LHCN-M2 (cell line): Measurements from ENCODE around the gene RAB43. TPM values are rescaled to one million over a fixed set of nuclear protein-coding genes. Genes with fewer than 3 reads are reported as not detected.
"Not testable (repeated sequence)": the region's sequence is repeated elsewhere in the genome, so short reads cannot be mapped to it uniquely, and the experiment has no call there.

ENCODE experiments used
- DNase-seq: peaks from one replicate; pipeline ENCODE4 v3.0.0-alpha.2; 2012; ENCODE audit warnings: low read depth
- polyA plus RNA-seq: library from polyadenylated mRNA; unstranded; fragments of >200 nt; gene quantifications from one replicate; pipeline ENCODE4 v1.2.1, GENCODE V29; 2012; ENCODE audit warnings: missing spikeins
- total RNA-seq: library from RNA; depleted of rRNA; stranded (reverse); fragments of >200 nt; gene quantifications from 2 replicates; pipeline ENCODE4 v1.2.3, GENCODE V29; 2014; rRNA removed

The RAB43 gene
- 16.3 and 21.5 TPM in 2 replicates for total RNA-seq
- 12.5 TPM for polyA plus RNA-seq

DNA sequence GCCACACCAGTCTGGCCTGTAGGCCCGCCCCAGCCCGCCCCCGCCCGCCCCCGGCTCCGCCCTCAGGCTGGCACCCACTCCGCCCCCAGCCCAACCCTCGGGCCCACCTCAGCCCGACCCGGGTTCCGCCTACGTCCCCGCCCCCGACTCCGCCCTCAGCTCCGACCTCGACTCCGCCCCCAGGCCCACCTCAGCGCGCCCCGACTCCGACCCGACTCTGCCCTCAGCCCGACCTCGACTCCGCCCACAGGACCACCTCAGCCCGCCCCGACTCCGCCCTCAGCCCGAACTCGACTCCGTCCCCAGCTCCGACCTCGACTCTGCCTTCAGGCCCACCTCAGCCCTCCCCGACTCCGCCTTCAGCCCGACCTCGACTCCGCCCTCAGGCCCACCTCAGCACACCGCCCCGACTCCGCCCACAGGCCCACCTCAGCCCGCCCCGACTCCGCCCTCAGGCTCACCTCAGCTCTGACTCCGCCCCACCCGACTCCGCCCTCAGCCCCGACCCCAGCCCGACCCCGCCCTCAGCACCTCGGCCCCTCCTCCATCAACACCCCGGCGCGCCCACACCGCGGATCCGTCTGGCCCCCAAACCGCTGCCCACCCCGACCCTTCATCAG is at the start of gene RAB43:
Gene RAB43, minus strand, starts transcription at position 13 of the 620 bp plus-strand sequence. CDS start 315 bp downstream, outside the sequence.
- DNase-seq: peak; percentile 69

DNA sequence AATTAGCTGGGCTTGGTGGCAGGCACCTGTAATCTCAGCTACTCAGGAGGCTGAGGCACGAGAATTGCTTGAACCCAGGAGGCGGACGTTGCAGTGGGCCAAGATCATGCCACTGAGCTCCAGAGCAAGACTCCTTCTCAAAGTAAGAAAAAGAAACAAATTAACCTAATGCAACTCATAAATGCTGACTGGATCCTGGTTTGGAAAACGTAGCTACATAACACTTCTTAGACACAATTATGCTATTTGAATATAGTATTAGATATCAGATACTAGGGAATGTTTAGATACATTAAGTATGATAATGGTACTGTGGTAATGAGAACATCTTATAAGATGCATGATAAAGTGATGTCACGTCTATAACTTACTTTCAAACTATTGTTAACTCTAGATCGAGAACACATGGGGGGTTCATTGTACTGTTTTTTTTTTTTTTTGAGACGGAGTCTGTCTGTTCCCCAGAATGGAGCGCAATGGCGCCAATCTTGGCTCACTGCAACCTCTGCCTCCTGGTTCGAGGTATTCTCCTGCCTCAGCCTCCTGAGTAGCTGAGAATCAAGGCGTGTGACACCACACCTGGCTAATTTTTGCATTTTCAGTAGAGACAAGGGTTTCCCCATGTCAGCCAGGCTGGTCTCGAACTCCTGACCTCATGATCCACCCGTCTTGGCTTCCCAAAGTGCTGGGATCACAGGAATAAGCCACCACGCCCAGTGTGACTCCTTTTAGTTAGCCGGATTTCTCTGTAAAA is 45.2 kb upstream of the RAB43 start:
- DNase-seq: no peak

DNA sequence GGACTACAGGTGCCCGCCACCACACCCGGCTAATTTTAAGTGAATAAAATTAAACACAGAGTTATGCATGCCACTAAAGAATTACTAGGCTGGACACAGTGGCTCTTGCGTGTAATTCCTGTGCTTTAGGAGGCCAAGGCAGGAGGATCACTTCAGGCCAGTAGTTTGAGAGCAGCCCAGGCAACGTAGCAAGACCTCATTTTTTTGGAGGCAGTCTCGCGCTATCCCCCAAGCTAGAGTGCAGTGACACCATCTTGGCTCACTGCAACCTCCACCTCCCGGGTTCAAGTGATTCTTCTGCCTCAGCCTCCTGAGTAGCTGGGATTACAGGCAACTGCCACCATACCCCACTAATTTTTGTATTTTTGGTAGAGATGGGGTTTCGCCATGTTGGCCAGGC is 44.0 kb upstream of the RAB43 start:
- DNase-seq: not testable (repeated sequence)

DNA sequence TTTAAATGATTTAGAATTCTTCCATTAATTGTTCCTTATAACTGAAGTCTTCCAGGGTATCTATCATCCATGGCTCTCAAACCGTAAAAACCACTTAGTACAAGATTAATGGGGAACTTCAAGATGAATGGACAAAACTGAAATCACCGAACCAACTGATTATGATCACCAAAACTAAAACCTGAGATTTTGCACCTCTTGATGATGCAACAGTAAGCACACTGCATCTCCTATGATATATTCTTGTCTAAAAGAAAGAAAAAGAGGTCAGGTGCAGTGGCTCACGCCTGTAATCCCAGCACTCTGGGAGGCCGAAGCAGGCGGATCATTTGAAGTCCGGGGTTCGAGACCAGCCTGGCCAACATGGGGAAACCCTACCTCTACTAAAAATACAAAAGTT is 42.9 kb upstream of the RAB43 start:
- DNase-seq: no peak

DNA sequence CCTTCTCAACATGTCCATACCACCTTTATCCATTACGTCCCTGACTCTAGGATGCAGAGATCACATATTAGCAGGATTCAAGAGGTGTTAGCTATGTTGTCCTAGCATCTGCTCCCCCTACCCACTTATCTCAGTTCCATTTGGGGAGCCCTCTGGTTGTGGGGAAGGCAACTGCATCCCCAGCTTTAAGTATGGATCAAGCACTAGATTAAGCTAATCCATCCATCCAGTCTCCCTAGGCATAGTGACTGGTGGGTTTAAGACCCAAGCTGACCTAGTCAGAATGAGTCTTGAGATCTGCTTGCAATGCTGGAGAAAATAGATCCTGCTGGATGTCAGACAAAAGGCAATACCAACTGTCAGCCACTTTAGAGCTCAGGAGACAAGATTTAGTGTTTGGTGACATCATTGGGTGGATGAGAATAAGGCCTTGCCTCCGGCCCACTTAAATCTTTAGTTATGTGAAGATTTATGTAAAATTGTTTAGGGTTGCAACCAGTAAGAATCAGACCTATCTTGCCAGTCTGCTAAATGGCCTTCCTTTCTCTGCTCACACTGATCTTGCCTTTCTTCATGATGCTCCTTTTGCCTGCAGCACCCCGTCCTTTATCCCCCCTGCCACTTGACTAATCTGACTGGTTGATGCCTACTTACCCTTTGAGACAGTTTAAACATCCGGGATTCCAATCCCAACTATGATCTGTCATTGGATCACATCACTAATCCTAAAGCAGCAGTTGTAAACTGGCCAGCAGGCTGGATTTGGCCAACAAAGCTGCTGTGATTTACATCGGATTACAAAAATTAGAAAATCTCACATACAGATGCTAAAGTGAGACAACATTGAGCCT is 41.4 kb upstream of the RAB43 start:
- DNase-seq: no peak

DNA sequence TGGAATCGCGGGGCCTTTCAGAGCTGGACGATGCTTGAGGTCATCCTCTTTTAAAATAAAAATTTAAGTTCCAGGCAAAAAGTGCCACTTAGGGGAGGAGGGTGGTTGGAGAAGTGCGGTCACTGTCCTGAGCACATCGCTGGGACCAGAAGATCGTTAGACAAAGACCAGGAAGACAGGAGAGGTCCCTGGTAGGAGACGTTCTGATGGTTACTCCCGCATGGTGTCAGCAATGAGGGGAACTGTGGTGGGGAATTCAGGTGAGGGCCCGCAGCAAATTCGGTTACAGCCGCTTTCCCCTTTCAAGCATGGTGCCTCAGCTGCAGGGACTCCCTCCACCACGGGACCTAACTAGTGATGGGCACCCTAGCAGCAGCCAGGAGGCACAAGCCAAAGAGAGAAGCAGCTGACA is 40.3 kb upstream of the RAB43 start:
- DNase-seq: peak; percentile 31

DNA sequence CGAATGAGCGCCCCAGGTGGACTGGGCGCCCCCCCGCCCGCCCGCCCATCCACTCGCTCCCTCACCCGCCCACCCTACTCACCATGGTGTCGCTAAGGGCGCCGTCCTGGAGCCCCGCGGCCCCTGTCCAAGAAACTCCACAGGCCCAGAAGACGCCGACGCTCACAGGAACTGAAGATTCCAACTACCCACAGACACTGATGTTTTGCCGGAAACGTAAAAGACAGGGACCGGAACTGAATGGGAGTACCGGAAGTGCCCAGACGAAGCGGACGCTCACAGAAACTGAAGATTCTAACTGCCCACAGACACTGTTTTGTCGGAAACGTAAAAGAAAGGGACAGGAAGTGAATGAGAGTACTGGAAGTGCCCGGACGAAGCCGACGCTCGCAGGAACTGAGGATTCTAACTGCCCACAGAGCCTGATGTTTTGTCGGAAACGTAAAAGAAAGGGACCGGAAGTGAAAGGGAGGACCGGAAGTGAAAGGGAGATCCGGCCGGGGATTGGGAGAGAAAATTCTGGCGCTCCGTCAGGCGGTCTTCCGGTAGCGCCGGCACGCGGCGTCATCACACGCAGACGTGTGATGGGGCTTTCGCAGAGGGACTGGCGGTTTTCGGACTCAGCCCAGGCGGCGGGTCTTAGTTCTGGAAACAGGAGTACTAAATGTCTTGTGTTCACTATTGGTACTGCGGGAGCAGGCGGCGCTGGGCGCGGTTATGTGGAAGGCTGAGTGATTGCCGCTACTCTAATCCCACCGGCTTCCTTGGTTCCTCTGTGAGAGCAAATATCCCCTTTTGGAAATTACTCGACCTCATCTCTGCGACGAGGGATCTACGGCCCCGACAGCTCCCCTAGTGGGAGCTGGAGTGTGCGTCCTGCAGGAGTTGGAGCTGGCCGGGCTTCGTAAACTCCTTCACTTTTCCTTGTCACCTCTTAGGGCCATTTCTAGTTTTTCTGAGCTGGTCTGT is 39.6 kb upstream of the RAB43 start, which contains the start of gene ISY1:
Gene ISY1, minus strand, starts transcription at position 173 of the 969 bp plus-strand sequence. Its CDS starts 88 bp downstream, at position 85.
- DNase-seq: peak; percentile 97

DNA sequence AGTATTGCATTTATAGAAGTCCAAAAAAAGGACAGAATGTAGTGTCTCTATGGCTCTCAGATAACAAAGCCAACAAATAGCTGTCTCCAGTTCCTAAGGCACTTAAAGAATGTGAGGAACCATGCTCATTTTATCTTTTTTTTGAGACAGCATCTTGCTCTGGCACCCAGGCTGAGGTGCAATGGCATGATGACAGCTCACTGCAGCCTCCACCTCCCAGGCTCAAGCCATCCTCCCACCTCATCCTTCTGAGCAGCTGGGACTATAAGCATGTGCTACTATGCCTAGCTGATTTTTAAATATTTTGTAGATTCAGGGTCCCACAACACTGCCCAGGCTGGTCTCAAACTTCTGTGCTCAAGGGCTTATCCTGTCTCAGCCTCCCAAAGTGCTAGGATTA is 23.2 kb upstream of the RAB43 start:
- DNase-seq: no peak

DNA sequence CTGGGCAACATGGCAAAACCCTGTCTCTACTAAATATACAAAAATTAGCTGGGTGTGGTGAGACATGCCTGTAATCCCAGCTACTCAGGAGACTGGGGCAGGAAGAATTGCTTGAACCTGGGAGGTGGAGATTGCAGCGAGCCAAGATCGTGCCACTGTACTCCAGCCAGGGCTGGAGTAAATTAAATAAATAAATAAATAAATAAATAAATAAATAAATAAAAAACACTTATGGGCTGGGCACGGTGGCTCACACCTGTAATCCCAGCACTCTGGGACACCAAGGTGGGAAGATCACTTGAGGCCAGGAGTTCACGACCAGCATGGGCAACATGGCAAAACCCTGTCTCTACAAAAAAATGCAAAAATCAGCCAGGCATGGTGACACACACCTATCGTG is 19.4 kb upstream of the RAB43 start:
- not testable (repeated sequence) for DNase-seq

DNA sequence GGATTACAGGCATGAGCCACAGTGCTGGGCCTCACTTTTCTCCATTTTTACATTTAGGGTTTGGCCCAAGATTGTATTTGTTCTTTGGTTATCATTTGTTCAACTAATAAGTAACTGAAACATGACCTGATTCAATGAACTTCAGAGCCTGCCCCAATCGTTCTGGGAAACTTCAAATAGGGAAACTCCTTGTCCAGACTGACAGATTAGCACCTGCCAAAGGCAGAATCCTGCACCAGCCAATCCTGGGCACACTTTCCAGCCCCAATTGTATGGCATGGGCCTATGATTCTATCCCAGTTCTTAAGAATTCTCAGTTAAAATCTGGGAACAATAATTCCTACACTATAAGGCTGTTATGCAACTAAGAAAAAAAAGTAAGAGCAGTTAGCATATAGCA is 18.3 kb upstream of the RAB43 start:
- no peak for DNase-seq

DNA sequence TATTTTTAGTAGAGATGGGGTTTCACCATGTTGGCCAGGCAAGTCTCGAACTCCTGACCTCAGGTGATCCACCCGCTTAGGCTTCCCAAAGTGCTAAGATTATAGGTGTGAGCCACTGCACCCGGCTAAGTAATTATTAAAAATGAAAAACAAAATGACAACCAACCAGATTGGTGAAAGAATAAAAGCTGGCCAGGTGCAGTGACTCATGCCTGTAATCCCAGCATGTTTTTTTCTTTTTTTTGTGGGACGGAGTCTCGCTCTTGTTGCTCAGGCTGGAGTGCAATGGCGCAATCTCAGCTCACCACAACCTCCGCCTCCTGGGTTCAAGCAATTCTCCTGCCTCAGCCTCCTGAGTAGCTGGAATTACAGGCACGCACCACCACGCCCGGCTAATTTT is 14.7 kb upstream of the RAB43 start:
- DNase-seq: not testable (repeated sequence)

DNA sequence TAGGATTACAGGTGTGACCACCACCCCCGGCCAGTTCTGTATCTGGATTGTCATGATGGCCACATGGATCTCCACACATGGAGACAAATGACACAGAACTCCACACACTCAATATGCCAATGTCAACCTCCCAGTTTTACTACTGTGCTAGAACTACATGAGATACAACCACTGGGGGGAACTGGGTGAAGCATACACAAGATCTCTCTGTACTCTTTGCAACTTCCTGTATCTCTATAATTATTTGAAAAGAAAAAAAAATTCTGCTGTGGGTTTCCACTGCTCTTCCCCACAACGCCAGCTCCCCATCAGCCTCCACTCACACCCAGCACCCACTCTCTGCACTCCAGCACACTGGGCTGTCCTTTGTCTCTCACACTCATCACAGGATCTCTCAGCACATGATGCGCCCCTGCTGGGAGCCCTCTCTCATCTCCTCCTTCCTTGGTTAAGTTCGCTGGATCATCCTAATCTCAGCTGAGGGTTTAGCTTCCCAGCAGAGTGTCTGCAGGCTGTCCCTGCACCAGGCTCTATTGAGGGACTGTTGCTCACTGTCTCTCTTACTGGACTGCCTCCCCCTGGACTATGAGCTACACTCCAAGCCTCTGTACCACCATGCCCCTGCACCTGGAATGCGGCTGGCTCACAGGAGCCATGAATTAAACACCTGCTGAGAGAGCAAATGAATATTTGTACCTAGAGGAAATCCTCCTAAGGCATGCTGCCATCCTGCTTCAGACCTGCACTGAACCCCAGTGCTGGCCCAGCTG is 10.7 kb upstream of the RAB43 start:
- no peak for DNase-seq

DNA sequence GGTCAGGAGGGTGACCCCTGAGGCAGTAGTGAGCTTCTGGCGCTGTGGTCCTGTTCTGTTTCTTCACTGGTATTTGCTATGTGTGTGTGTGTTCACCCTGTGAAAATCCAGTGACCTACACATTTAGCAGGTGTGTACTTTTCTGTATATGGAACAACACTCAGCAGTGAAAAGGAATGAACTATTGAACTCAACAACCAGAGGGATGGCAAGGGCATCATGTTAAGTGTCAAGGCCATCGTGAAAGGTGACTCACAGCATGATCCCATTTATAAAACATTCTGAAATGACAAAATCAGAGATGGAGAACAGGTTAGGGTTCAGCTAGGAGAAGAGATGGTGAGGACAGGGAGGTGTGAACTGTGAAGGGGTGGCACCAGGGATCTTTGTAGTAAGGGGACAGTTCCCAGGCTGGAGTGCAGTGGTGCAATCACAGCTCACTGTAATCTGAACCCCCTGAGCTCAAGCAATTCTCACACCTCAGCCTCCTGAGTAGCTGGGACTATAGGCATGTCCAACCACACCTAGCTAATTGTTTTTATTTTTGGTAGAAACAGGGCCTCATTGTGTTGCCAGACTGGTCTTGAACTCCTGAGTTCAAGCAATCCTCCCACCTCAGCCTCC is 10.0 kb upstream of the RAB43 start:
- DNase-seq: no peak

DNA sequence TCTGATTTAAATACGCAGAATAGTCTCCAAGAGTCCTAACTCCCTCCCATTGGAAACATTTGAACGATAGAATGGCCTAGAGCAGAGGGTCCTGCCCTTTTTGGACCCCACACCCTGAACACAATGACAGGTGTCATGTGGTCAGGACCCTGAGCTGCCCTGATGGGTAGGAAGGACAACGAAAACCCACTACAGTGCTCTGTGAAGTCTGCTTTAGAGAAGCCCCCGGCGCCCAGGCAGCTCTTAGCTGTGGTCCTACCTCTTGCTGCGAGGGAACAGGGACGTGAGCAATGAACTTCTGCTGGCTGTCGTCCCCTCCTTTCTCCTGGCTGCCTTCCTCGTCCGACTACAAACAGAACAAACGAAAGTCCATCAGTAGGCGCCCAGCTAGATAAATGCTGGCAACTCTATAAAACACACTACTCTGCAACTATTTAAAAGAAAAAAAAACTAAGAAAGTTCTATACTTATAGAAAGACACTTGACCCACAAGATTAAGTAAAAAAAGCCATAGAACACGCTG is 8.7 kb upstream of the RAB43 start:
- no peak for DNase-seq

DNA sequence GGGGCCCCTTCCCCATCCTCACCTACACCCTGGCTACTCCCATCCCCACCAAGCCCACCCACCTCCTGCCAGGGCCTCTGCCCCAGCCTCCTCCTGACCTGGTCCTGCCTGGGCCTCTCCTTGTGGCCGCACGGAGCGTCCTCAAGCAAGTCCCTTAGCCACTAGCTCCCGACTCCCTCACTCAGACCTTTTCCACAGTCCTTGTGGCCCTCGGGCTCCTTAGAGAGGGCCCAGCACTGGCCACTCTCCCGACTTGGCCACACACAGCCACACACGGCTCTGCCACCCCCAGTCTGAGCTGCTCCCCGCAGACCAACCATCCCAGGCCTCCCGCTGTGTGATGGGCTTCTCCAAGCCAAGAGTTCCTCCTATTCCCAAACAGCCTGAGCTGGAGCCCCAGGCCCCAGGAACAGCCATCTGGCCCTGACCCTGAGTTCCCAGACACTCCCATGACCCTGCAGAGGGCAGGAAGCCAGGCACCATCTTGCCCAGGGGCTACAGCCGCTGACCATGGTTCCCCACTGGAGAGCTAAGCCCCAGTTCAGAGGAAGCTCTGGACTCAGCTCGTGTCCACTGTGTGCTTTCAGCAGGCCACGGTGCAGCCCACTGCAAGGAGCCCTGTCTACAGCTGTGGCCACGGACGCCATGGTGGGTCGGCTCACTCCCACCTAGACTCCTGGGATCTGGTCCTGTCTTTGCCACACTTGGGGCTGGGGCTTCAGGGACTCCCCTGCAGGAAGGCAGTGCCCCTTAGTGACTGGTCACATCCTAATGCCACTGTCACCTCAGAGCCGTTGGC is 7.0 kb upstream of the RAB43 start:
- DNase-seq: no peak

DNA sequence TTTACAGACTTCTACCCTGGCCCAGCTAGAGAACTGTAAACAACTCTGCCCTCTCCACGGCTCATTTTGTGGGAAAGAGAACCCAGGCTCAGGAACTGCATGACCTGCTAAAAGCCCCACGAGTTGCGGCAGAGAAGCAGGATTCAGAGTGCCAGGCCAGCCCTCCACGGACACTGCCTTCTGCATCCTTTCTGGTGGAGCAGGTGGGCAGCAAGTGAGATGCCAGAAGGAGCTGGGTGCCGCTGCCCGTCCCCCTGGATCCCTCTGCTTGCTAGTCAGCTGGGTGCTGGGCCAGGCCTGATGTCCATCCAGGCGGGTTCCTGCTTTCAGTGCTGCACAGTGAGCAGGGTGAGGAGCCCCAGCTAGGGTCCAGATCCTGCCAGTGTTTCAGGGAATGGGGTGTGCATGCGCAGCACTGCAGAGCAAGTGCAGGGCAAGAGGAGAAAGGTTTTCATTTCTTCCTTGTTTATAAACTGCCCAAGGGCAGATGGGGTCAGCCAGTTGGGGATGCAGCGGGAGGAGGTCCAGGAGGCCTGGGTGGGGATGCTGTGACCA is 5.2 kb upstream of the RAB43 start:
- DNase-seq: no peak

DNA sequence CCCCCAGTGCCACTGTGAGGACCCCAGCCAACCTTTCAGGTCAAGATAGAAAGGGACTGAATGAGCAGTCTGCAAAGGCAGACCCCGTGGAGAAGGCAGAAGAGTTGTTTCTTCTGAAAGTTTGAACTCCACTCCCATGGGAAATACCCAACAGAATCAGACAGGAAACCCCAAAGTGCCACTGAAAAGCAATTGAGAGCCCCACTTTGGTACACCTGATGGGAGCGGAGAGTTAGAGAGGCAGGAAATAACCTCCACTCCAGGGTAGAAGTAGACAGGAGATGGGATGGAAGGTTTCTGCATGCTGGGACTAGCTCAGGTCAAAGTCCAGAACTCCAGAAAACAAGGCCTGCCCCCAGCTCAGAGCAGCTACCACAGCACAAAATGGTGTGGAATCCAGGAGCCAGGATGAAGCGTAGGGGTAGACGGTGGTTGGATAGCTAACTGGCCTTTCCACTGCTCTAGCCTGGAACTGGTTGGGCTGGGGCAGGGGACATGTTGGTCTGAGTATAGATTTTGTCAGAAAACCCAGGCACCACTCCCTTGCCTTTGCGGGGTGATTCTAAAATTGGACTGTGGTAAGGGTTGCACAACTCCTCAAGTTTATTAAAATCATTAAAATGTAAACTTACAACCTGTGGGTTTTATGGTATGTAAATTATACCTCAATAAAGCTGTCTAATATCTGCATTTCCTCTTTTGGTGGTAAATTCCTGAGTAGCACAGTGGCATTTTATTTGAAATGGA is 1.9 kb upstream of the RAB43 start:
- DNase-seq: peak; percentile 14
